Measurements from ENCODE around the gene CCNQ. TPM values are rescaled to one million over a fixed set of nuclear protein-coding genes. Genes with fewer than 3 reads are reported as not detected.

The CCNQ gene
- total RNA-seq, 2 experiments from 2014 or later, result 12.0 to 29.7 TPM

DNA sequence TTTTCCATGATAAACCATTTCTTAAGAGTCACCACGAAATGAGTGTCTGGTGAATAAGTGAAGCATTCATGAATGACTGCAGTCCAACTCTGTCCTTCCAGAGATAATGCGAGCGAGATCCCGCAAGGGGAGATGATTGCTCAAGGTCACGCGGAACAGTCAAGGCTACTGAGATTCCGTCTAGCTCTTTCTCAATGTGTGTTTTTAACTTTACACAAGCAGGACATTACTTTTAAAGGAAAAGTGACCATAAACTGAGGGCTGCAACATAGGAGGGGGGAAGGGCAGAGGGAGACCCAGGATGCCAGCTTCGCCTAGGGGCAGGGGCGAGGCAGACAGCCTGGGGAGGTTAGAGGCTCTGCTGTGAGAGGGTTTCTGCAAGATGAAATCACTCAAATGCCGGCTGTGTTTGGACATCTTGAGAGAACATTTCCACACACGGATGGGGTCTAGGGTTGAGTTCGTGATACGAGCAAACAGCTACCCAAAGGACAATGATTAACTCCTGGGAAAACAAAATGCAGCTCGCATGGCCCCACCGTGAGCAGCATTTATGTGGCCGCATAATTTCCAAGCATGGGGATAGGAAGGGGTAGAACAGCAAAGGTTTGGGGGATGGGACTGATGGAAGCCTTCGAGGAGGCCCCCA lies 23.8 kb upstream of the CCNQ start:
- no peak for DNase-seq (ENCODE audit: low spot score)
- Histone ChIP-seq H2AFZ (ENCODE audit: low read length) (no peak overlapping the region), H3K79me2 (ENCODE audit: insufficient read depth, low read depth, low read length) (no peaks in the 10 kb centered on the region), H3K9me3 (ENCODE audit: low read length) (no peaks in the 10 kb centered on the region), H3K4me2 (ENCODE audit: low read length) (no peak overlapping the region), H3K27ac (ENCODE audit: low read depth, low read length, poor library complexity, severe bottlenecking) (no peak overlapping the region), H3K4me1 (ENCODE audit: insufficient read depth, low read length, poor library complexity, severe bottlenecking) (no peaks in the 10 kb centered on the region), H3K9me2 (ENCODE audit: insufficient read depth, low read length) (no peaks in the 10 kb centered on the region), H4K20me1 (ENCODE audit: insufficient read depth, low read length) (no peaks in the 10 kb centered on the region), H3K4me3 (ENCODE audit: low read depth, low read length, poor library complexity, severe bottlenecking) (no peak overlapping the region), H3K36me3 (ENCODE audit: insufficient read depth, low read length) (no peaks in the 10 kb centered on the region)
- ChIA-PET POLR2A (no interaction called here), CTCF (ENCODE audit: unreplicated experiment) (no interaction called here)
- TF ChIP-seq, protein P1, sequence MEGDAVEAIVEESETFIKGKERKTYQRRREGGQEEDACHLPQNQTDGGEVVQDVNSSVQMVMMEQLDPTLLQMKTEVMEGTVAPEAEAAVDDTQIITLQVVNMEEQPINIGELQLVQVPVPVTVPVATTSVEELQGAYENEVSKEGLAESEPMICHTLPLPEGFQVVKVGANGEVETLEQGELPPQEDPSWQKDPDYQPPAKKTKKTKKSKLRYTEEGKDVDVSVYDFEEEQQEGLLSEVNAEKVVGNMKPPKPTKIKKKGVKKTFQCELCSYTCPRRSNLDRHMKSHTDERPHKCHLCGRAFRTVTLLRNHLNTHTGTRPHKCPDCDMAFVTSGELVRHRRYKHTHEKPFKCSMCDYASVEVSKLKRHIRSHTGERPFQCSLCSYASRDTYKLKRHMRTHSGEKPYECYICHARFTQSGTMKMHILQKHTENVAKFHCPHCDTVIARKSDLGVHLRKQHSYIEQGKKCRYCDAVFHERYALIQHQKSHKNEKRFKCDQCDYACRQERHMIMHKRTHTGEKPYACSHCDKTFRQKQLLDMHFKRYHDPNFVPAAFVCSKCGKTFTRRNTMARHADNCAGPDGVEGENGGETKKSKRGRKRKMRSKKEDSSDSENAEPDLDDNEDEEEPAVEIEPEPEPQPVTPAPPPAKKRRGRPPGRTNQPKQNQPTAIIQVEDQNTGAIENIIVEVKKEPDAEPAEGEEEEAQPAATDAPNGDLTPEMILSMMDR (conservative IDR thresholded peaks at IDR 0.05; ENCODE audit: low read length), result no peak
- TF ChIP-seq EZH2phosphoT487 (IDR thresholded peaks at IDR 0.05; ENCODE audit: borderline replicate concordance, low read depth, low read length), result no peak
- no TSS peak for BruUV-seq (replicated peaks)
- intact Hi-C loops (cut with micrococcal nuclease; ENCODE audit: unreplicated experiment), result no loop called here

DNA sequence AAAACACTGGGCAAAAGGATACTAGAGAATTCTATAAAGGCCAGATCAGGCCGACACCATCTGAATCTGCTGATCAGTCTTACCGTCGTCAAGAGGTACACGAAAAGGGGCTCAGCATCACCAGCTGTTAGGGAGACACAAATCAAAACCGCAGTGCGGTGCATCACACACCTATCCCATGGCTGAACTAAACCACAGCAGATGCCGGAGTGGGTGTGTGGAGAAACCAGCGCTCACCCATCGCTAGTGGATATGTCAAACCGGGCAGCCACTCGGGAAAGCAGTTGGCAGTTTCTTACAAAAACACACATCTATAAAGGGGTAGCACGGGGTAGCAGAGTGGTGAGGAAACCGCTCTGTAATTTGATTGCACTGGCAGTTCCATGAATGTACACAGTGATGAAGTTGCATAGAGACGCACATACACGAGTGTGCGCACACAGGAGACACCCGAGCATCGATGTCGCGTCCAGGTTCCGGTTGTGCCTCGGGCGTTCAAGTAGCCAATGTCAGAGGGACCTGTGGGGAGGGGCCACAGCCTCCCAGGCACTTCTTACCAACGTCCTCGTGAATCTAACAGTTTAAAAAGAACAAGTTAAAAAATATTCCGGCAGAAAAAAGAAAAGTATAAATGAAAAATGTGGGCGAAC lies 23.1 kb upstream of the CCNQ start:
- H3K4me2 ChIP-seq (ENCODE audit: low read length), result no peak overlapping the region
- H2AFZ ChIP-seq (ENCODE audit: low read length), result no peak overlapping the region
- TF ChIP-seq EZH2phosphoT487 (IDR thresholded peaks at IDR 0.05; ENCODE audit: borderline replicate concordance, low read depth, low read length), result no peak
- TF ChIP-seq, protein P1 (conservative IDR thresholded peaks at IDR 0.05; ENCODE audit: low read length), result no peak
- DNase-seq (ENCODE audit: low spot score), result no peak
- no peak overlapping the region for H3K4me3 ChIP-seq (ENCODE audit: low read depth, low read length, poor library complexity, severe bottlenecking)
- no peaks in the 10 kb centered on the region for H3K9me2 ChIP-seq (ENCODE audit: insufficient read depth, low read length)
- no peaks in the 10 kb centered on the region for H4K20me1 ChIP-seq (ENCODE audit: insufficient read depth, low read length)
- H3K36me3 ChIP-seq (ENCODE audit: insufficient read depth, low read length), result no peaks in the 10 kb centered on the region
- intact Hi-C loops (cut with micrococcal nuclease; ENCODE audit: unreplicated experiment), result no loop called here
- no peaks in the 10 kb centered on the region for H3K79me2 ChIP-seq (ENCODE audit: insufficient read depth, low read depth, low read length)
- CTCF ChIA-PET (ENCODE audit: unreplicated experiment), result no interaction called here
- no peak overlapping the region for H3K27ac ChIP-seq (ENCODE audit: low read depth, low read length, poor library complexity, severe bottlenecking)
- POLR2A ChIA-PET, result no interaction called here
- no TSS peak for BruUV-seq (replicated peaks)
- no peaks in the 10 kb centered on the region for H3K9me3 ChIP-seq (ENCODE audit: low read length)
- H3K4me1 ChIP-seq (ENCODE audit: insufficient read depth, low read length, poor library complexity, severe bottlenecking), result no peaks in the 10 kb centered on the region

DNA sequence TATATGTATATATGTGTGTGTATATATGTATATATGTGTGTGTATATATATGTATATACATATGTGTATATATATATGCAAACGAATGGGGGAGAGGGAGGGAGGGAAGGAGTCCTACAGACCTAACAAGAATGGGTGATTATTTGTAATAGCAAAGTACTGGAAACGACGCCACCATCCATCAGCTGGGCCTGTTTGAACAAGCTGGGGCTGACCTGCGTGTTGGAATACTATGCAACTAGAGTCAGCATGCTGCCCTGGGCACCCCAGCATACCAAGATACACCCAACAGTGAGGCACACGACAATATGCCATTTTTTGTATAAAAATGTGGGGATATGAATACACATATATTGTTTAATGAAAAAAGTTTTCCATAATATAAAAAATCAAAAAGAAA lies 21.6 kb upstream of the CCNQ start:
- Histone ChIP-seq H3K4me3 (ENCODE audit: low read depth, low read length, poor library complexity, severe bottlenecking) (no peak overlapping the region), H3K27ac (ENCODE audit: low read depth, low read length, poor library complexity, severe bottlenecking) (no peak overlapping the region), H4K20me1 (ENCODE audit: insufficient read depth, low read length) (no peaks in the 10 kb centered on the region), H3K9me2 (ENCODE audit: insufficient read depth, low read length) (no peaks in the 10 kb centered on the region), H3K36me3 (ENCODE audit: insufficient read depth, low read length) (no peaks in the 10 kb centered on the region), H3K4me2 (ENCODE audit: low read length) (no peak overlapping the region), H3K79me2 (ENCODE audit: insufficient read depth, low read depth, low read length) (no peaks in the 10 kb centered on the region), H3K9me3 (ENCODE audit: low read length) (no peaks in the 10 kb centered on the region), H3K4me1 (ENCODE audit: insufficient read depth, low read length, poor library complexity, severe bottlenecking) (no peaks in the 10 kb centered on the region), H2AFZ (ENCODE audit: low read length) (no peak overlapping the region)
- no peak for DNase-seq (ENCODE audit: low spot score)
- BruUV-seq (replicated peaks), result no TSS peak
- POLR2A ChIA-PET, result no interaction called here
- intact Hi-C loops (cut with micrococcal nuclease; ENCODE audit: unreplicated experiment), result no loop called here
- CTCF ChIA-PET (ENCODE audit: unreplicated experiment), result no interaction called here
- TF ChIP-seq EZH2phosphoT487 (IDR thresholded peaks at IDR 0.05; ENCODE audit: borderline replicate concordance, low read depth, low read length), result no peak
- TF ChIP-seq, protein P1 (conservative IDR thresholded peaks at IDR 0.05; ENCODE audit: low read length), result no peak

Data from OCI-LY7 (cell line).